Activated CD4-positive, alpha-beta T cell treated with anti-CD3 and anti-CD28 coated beads, Interleukin-2, amount 10 ng/mL, durations not matched to agents 7 days and 5 days (primary cell): ENCODE data around the gene DEK. TPM values are rescaled to one million over a fixed set of nuclear protein-coding genes. Genes with fewer than 3 reads are reported as not detected.
"Not testable (repeated sequence)": the region's sequence is repeated elsewhere in the genome, so short reads cannot be mapped to it uniquely, and the experiment has no call there.

Source experiments
- CTCF ChIA-PET: fragments of 350-600 bp; sonication (Branson Sonifier 250); formaldehyde crosslinking; loops from one replicate; lab custom pipeline; 2021; ENCODE audit warnings: antibody characterized with exemption; lab: Charles Lee
- POLR2A ChIA-PET: fragments of 350-600 bp; sonication (Branson Sonifier 250); formaldehyde crosslinking; loops from one replicate; lab custom pipeline; 2021; ENCODE audit warnings: antibody characterized with exemption; lab: Charles Lee
- DNase-seq: peaks from one replicate; pipeline ENCODE4 v3.0.0-alpha.2; 2020
- H3K27ac Mint-ChIP-seq: one replicate; pipeline ENCODE4 v1.8.0; 2021; ENCODE audit warnings: mild to moderate bottlenecking, moderate library complexity, mixed read lengths
- H3K27me3 Mint-ChIP-seq: one replicate; pipeline ENCODE4 v1.8.0; 2021; ENCODE audit warnings: mixed read lengths
- H3K36me3 Mint-ChIP-seq: one replicate; pipeline ENCODE4 v1.8.0; 2021; ENCODE audit warnings: low read depth, mixed read lengths
- H3K4me1 Mint-ChIP-seq: one replicate; pipeline ENCODE4 v1.8.0; 2021; ENCODE audit warnings: mixed read lengths
- H3K4me3 Mint-ChIP-seq: one replicate; pipeline ENCODE4 v1.8.0; 2021; ENCODE audit warnings: mild to moderate bottlenecking, moderate library complexity, mixed read lengths
- H3K9me3 Mint-ChIP-seq: one replicate; pipeline ENCODE4 v1.8.0; 2021; ENCODE audit warnings: mixed read lengths
- total RNA-seq, 2 experiments: library from RNA; stranded (reverse); gene quantifications; one replicate each; pipeline ENCODE4 v1.2.3, GENCODE V29; 2021

DEK gene
- 100 to 1,000 TPM; 246 to 282 TPM for total RNA-seq

DNA sequence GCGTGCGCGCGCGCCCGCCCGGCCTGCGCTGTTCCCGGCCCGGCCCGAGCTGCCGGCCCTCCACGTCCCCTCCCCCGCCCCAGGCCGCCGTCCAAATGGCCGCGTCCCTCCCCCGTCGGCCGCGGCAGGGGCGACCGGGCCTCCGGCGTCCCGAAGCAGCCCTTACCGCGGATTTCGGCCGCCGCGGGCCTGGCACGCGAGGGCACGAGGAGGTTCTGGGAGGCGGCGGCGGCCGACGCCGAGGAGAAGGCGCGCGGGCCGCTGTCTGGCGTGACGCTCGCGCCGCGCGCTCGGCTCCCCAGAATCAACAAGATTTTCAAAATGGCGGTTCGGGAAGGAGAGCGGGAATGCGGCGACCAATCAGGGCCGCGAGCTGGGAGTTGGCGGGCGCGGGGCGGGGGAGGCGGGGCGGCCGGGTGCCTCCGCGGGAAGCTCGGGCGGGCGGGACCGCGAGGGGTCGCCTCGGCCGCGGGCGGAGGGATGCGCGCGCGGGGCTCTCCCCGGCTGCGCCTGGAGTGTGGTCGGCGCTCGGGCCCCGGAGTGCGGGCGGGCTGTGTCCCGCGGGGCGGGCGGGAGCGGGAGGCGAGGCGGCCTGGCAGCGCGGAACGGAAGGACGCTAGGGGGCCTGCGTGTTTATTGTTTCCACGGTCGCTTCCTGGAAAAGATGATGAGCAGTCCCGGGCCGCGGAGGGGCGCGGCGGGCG is at the start of gene DEK:
DEK (minus strand) TSS at position 312 of the 704 bp plus-strand sequence. CDS start 543 bp downstream, outside the sequence.
- Mint-ChIP-seq H3K9me3 (no peaks in the 10 kb centered on the region), H3K27ac (peak within 1 kb of the TSS; percentile 95), H3K36me3 (peaks cover 52% of the 10 kb centered on the region), H3K4me1 (peaks cover 47% of the 10 kb centered on the region), H3K27me3 (no peaks in the 10 kb centered on the region), H3K4me3 (peak within 1 kb of the TSS; percentile 89)
- ChIA-PET POLR2A (interaction anchor here (0.5 kb wide), 1 partner anchor 159 kb away, joined by 3 read pairs; no protein-coding TSS in a partner anchor), CTCF (interaction anchor here (1.0 kb wide), 1 partner anchor 10 kb away, joined by 4 read pairs; no protein-coding TSS in a partner anchor)
- DNase-seq: peak; percentile 87

DNA sequence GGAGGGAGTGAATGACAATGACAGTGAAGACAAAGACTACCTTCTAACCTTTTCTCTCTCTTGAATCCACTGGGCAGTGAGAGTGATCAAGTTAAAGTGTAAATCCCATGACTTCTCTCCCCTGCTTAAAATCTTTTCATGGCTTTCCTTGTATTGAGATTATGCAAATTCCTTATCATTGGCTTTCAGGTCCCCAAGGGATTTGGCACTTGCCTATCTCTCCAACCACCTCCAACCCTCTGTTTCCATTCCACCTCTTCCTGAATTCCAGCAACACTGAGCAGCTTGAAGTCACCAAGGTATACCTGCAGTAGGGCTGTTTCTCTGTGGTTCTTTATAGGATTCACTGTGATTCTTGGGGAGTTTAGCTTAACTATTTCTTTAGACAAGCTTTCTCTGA is 48.0 kb upstream of the DEK start:
- Mint-ChIP-seq H3K27ac (no peak overlapping the region), H3K9me3 (no peaks in the 10 kb centered on the region), H3K27me3 (peaks cover 7% of the 10 kb centered on the region), H3K36me3 (no peaks in the 10 kb centered on the region), H3K4me3 (no peak overlapping the region), H3K4me1 (no peaks in the 10 kb centered on the region)
- CTCF ChIA-PET: no interaction called here
- DNase-seq: no peak
- POLR2A ChIA-PET: no interaction called here

- H3K36me3 Mint-ChIP-seq, H3K27ac Mint-ChIP-seq, H3K4me3 Mint-ChIP-seq, H3K27me3 Mint-ChIP-seq, H3K4me1 Mint-ChIP-seq, CTCF ChIA-PET, POLR2A ChIA-PET, H3K9me3 Mint-ChIP-seq, DNase-seq: not testable (repeated sequence)
These were observed 45.7 kb upstream of the DEK start for GRCh38 chr6:18310010-18310409.

GRCh38 chr6:18309046-18309445 is 44.7 kb upstream of the DEK start:
- DNase-seq: no peak
- ChIA-PET POLR2A (no interaction called here), CTCF (no interaction called here)
- no peaks in the 10 kb centered on the region for H3K9me3 Mint-ChIP-seq
- no peaks in the 10 kb centered on the region for H3K4me1 Mint-ChIP-seq
- no peaks in the 10 kb centered on the region for H3K36me3 Mint-ChIP-seq
- no peak overlapping the region for H3K27ac Mint-ChIP-seq
- H3K4me3 Mint-ChIP-seq: no peak overlapping the region
- H3K27me3 Mint-ChIP-seq: peaks cover 9% of the 10 kb centered on the region

- CTCF ChIA-PET: no interaction called here
- H3K36me3 Mint-ChIP-seq: no peaks in the 10 kb centered on the region
These were observed 43.9 kb upstream of the DEK start for GRCh38 chr6:18308070-18308735.

GRCh38 chr6:18306977-18307376 is 42.6 kb upstream of the DEK start:
- H3K4me1 Mint-ChIP-seq: no peaks in the 10 kb centered on the region
- no peak overlapping the region for H3K4me3 Mint-ChIP-seq
- no peaks in the 10 kb centered on the region for H3K36me3 Mint-ChIP-seq
- DNase-seq: no peak
- H3K27me3 Mint-ChIP-seq: peaks cover 6% of the 10 kb centered on the region
- H3K27ac Mint-ChIP-seq: no peak overlapping the region
- ChIA-PET CTCF (interaction anchor here (1.2 kb wide), 1 partner anchor 39 kb away, joined by 5 read pairs; no protein-coding TSS in a partner anchor), POLR2A (no interaction called here)
- no peaks in the 10 kb centered on the region for H3K9me3 Mint-ChIP-seq

More at GRCh38 chr6:18308070-18308735, 43.9 kb upstream of the DEK start:
- Mint-ChIP-seq H3K27ac (no peak overlapping the region), H3K4me1 (no peaks in the 10 kb centered on the region), H3K9me3 (no peaks in the 10 kb centered on the region), H3K4me3 (no peak overlapping the region), H3K27me3 (peaks cover 9% of the 10 kb centered on the region)
- DNase-seq: no peak
- POLR2A ChIA-PET: no interaction called here

- no peaks in the 10 kb centered on the region for H3K4me1 Mint-ChIP-seq
- no peaks in the 10 kb centered on the region for H3K9me3 Mint-ChIP-seq
- no peak overlapping the region for H3K4me3 Mint-ChIP-seq
- no peaks in the 10 kb centered on the region for H3K36me3 Mint-ChIP-seq
- no peak for DNase-seq
- H3K27me3 Mint-ChIP-seq: peaks cover 3% of the 10 kb centered on the region
- H3K27ac Mint-ChIP-seq: no peak overlapping the region
- ChIA-PET POLR2A (no interaction called here), CTCF (interaction anchor here (0.7 kb wide), 2 partner anchors 254 to 1938 kb away, joined by 3 read pairs; no protein-coding TSS in a partner anchor)
These were observed 38.5 kb upstream of the DEK start for GRCh38 chr6:18302561-18303439.

GRCh38 chr6:18293076-18293904 is 29.0 kb upstream of the DEK start:
- CTCF ChIA-PET: no interaction called here
- no peak overlapping the region for H3K4me3 Mint-ChIP-seq

GRCh38 chr6:18289283-18289682 is 25.0 kb upstream of the DEK start:
- POLR2A ChIA-PET: no interaction called here
- no peaks in the 10 kb centered on the region for H3K36me3 Mint-ChIP-seq
- peaks cover 6% of the 10 kb centered on the region for H3K27me3 Mint-ChIP-seq
- H3K27ac Mint-ChIP-seq: no peak overlapping the region
- CTCF ChIA-PET: interaction anchor here (0.6 to 1.0 kb wide), 2 partner anchors 104 to 956 kb away, joined by 3 read pairs; no protein-coding TSS in a partner anchor
- no peaks in the 10 kb centered on the region for H3K9me3 Mint-ChIP-seq
- no peak for DNase-seq
- no peak overlapping the region for H3K4me3 Mint-ChIP-seq
- no peaks in the 10 kb centered on the region for H3K4me1 Mint-ChIP-seq

More at GRCh38 chr6:18293076-18293904, 29.0 kb upstream of the DEK start:
- H3K27me3 Mint-ChIP-seq: no peaks in the 10 kb centered on the region
- POLR2A ChIA-PET: no interaction called here
- H3K9me3 Mint-ChIP-seq: no peaks in the 10 kb centered on the region
- no peaks in the 10 kb centered on the region for H3K36me3 Mint-ChIP-seq
- H3K4me1 Mint-ChIP-seq: no peaks in the 10 kb centered on the region
- no peak overlapping the region for H3K27ac Mint-ChIP-seq
- DNase-seq: no peak

GRCh38 chr6:18284261-18284660 is 19.9 kb upstream of the DEK start:
- peaks cover 30% of the 10 kb centered on the region for H3K27me3 Mint-ChIP-seq
- H3K4me3 Mint-ChIP-seq: no peak overlapping the region
- H3K9me3 Mint-ChIP-seq: no peaks in the 10 kb centered on the region
- no peaks in the 10 kb centered on the region for H3K4me1 Mint-ChIP-seq
- POLR2A ChIA-PET: no interaction called here
- DNase-seq: no peak
- H3K36me3 Mint-ChIP-seq: no peaks in the 10 kb centered on the region
- H3K27ac Mint-ChIP-seq: no peak overlapping the region
- CTCF ChIA-PET: no interaction called here

- no peak for DNase-seq
- peaks cover 45% of the 10 kb centered on the region for H3K27me3 Mint-ChIP-seq
- ChIA-PET CTCF (interaction anchor here (0.6 kb wide), 1 partner anchor 682 kb away, joined by 3 read pairs; no protein-coding TSS in a partner anchor), POLR2A (no interaction called here)
- no peak overlapping the region for H3K27ac Mint-ChIP-seq
- no peaks in the 10 kb centered on the region for H3K9me3 Mint-ChIP-seq
- H3K4me3 Mint-ChIP-seq: no peak overlapping the region
- H3K4me1 Mint-ChIP-seq: peaks cover 8% of the 10 kb centered on the region
- H3K36me3 Mint-ChIP-seq: no peaks in the 10 kb centered on the region
These were observed 17.2 kb upstream of the DEK start for GRCh38 chr6:18281564-18281963.

GRCh38 chr6:18280084-18280483 is 15.8 kb upstream of the DEK start:
- no peak overlapping the region for H3K4me3 Mint-ChIP-seq
- peaks cover 8% of the 10 kb centered on the region for H3K4me1 Mint-ChIP-seq
- CTCF ChIA-PET: no interaction called here

More at GRCh38 chr6:18280084-18280483, 15.8 kb upstream of the DEK start:
- no peak for DNase-seq
- H3K36me3 Mint-ChIP-seq: no peaks in the 10 kb centered on the region
- H3K27me3 Mint-ChIP-seq: peaks cover 55% of the 10 kb centered on the region
- POLR2A ChIA-PET: no interaction called here
- no peaks in the 10 kb centered on the region for H3K9me3 Mint-ChIP-seq
- H3K27ac Mint-ChIP-seq: no peak overlapping the region
